Skeletal muscle satellite cell (primary cell): Measurements from ENCODE around the gene HIVEP3.

Experiments used
- H3K27me3 ChIP-seq: 2 replicates; pipeline ENCODE4 v1.7.0; 2013; ENCODE audit warnings: low read length; ENCODE audit not compliant: control insufficient read depth, insufficient read depth
- H3K36me3 ChIP-seq: 2 replicates; pipeline ENCODE4 v1.7.0; 2013; ENCODE audit warnings: mild to moderate bottlenecking, control low read depth, low read length; ENCODE audit not compliant: insufficient read depth
- H3K4me1 ChIP-seq: 2 replicates; pipeline ENCODE4 v1.7.0; 2013; ENCODE audit warnings: low read length; ENCODE audit not compliant: control insufficient read depth, insufficient read depth
- H3K4me2 ChIP-seq: 2 replicates; pipeline ENCODE4 v1.7.0; 2013; ENCODE audit warnings: mild to moderate bottlenecking, low read length
- H3K4me3 ChIP-seq: 2 replicates; pipeline ENCODE4 v1.7.0; 2013; ENCODE audit warnings: low read length
- H3K9ac ChIP-seq: 2 replicates; pipeline ENCODE4 v1.7.0; 2013; ENCODE audit warnings: mild to moderate bottlenecking, low read depth, low read length, moderate library complexity
- H3K9me3 ChIP-seq: replicated peaks from 2 replicates; pipeline ENCODE4 v1.7.0; 2013; ENCODE audit warnings: mild to moderate bottlenecking, control low read depth, low read length

Gene HIVEP3

DNA sequence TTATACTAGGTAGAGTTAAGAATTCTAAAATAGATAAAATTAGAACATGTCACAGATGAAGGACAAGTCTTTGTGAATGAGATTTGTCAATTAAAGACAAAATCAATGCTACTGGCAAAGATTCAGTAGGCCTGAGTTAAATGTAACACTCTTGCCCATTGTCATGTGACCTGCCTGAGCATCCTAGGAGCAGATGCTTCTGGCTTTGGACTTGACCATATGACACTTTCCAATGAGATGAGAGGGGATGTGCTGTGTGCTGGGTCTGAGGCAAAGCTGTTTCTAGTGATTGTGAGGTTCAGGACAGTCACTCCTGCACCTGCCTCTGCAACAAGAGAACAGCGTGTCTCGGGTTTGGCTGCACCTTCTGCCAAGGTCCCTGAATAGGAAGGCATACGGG, 144.9 kb downstream of the HIVEP3 start:
- Histone ChIP-seq H3K36me3 (no peaks in the 10 kb centered on the region), H3K9me3 (no peaks in the 10 kb centered on the region), H3K4me1 (peaks cover 16% of the 10 kb centered on the region), H3K4me2 (no peak overlapping the region), H3K4me3 (no peak overlapping the region), H3K9ac (no peak overlapping the region), H3K27me3 (no peaks in the 10 kb centered on the region)

- Histone ChIP-seq H3K4me2 (no peak overlapping the region), H3K4me1 (peaks cover 16% of the 10 kb centered on the region), H3K9ac (no peak overlapping the region), H3K4me3 (no peak overlapping the region), H3K36me3 (no peaks in the 10 kb centered on the region), H3K9me3 (no peaks in the 10 kb centered on the region), H3K27me3 (no peaks in the 10 kb centered on the region)
Observed at GRCh38 chr1:41773144-41773591, 145.6 kb downstream of the HIVEP3 start.

GRCh38 chr1:41769068-41769467, 149.7 kb downstream of the HIVEP3 start:
- H3K36me3 ChIP-seq: no peaks in the 10 kb centered on the region
- no peak overlapping the region for H3K4me3 ChIP-seq
- no peaks in the 10 kb centered on the region for H3K9me3 ChIP-seq
- H3K4me1 ChIP-seq: peaks cover 16% of the 10 kb centered on the region
- no peak overlapping the region for H3K9ac ChIP-seq
- H3K27me3 ChIP-seq: peaks cover 4% of the 10 kb centered on the region
- H3K4me2 ChIP-seq: no peak overlapping the region

DNA sequence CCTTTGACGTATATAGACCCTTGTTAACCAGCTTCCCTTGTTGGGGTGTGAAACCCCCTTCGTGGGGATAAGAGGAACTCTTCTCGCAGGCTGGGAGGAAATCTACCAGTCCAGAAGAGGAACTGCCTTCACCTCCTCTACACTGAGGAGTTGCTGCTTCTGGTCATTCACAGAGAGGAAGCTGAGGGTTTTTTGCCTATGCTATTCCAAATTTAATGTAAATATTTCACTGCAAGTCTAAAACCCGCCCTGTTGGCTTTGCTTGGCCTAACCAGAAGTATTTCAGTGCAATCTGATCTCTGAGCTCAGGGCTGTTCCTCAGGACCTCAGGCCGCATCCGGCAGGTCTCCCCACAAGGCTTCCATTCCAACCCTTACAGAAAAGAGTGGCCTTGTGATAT, 150.1 kb downstream of the HIVEP3 start:
- Histone ChIP-seq H3K36me3 (no peaks in the 10 kb centered on the region), H3K9ac (no peak overlapping the region), H3K9me3 (no peaks in the 10 kb centered on the region), H3K4me2 (no peak overlapping the region), H3K4me1 (peaks cover 16% of the 10 kb centered on the region), H3K27me3 (peaks cover 9% of the 10 kb centered on the region), H3K4me3 (no peak overlapping the region)

GRCh38 chr1:41767534-41768525, 150.9 kb downstream of the HIVEP3 start:
- Histone ChIP-seq H3K4me3 (no peak overlapping the region), H3K9ac (no peak overlapping the region), H3K27me3 (peaks cover 9% of the 10 kb centered on the region), H3K9me3 (no peaks in the 10 kb centered on the region), H3K4me2 (no peak overlapping the region), H3K4me1 (peaks cover 12% of the 10 kb centered on the region), H3K36me3 (no peaks in the 10 kb centered on the region)

DNA sequence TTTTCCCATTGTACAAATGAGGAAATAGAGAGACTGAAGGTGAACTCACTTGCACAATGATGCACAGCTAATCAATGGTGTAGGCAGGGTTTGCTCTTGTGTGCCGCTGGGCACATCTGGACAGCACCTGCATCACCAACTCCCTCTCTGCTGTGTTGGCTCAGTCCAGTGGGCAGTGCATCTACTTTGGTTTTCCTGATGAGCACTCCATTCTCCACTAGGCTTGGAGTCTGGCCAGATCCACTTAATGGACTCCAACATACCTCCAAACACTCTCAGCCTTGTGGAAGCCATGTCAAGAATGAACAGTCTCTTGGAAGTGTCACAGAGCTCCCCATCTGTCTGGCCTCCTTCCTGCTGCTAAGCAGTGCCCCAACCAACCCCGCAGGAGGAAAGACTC, 152.2 kb downstream of the HIVEP3 start:
- Histone ChIP-seq H3K4me1 (peaks cover 4% of the 10 kb centered on the region), H3K9ac (no peak overlapping the region), H3K27me3 (peaks cover 9% of the 10 kb centered on the region), H3K4me2 (no peak overlapping the region), H3K4me3 (no peak overlapping the region), H3K36me3 (no peaks in the 10 kb centered on the region), H3K9me3 (no peaks in the 10 kb centered on the region)

DNA sequence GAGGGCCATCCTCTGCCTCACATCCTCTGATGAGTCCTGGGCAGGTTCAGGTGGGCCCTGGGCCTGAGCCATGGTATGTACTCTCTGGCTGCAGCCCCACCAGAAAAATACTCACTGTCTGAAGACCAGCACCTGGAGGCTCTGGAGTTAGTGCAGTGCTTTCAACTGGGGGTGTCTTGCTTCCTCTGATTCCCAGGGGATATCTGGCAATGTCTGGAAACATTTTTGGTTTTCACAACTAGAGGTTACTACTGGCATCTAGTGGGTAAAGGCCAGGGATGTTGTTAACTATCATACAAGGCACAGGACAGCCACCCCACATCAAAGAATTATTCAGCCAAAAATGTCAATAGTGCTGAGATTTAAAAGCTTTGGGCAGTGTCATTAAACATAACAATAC, 152.7 kb downstream of the HIVEP3 start:
- H3K4me2 ChIP-seq: no peak overlapping the region
- no peaks in the 10 kb centered on the region for H3K9me3 ChIP-seq
- no peak overlapping the region for H3K9ac ChIP-seq
- H3K4me3 ChIP-seq: no peak overlapping the region
- H3K27me3 ChIP-seq: peaks cover 9% of the 10 kb centered on the region
- H3K36me3 ChIP-seq: no peaks in the 10 kb centered on the region
- H3K4me1 ChIP-seq: no peaks in the 10 kb centered on the region

DNA sequence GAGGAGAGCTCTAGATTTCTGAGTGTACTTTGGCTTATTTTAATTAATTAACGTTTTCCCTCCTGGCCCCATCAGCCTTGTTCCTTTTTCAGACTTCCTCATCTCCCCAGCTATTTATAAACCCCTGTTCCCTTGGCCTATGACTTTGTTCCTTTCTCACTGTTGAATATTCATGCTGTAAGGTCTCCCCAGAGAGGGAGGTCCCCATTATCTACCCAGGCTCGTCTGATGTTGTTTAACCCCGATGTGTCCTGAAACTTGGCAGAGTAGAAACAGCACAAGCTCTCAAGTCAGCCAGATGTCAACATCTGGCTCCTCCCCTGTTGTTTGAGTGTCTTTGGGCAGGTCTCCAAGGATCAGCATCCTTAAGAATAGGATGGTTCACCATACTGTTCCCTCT, 153.6 kb downstream of the HIVEP3 start:
- H3K27me3 ChIP-seq: peaks cover 9% of the 10 kb centered on the region
- H3K9ac ChIP-seq: no peak overlapping the region
- H3K4me3 ChIP-seq: no peak overlapping the region
- no peak overlapping the region for H3K4me2 ChIP-seq
- no peaks in the 10 kb centered on the region for H3K9me3 ChIP-seq
- H3K4me1 ChIP-seq: no peaks in the 10 kb centered on the region
- no peaks in the 10 kb centered on the region for H3K36me3 ChIP-seq

DNA sequence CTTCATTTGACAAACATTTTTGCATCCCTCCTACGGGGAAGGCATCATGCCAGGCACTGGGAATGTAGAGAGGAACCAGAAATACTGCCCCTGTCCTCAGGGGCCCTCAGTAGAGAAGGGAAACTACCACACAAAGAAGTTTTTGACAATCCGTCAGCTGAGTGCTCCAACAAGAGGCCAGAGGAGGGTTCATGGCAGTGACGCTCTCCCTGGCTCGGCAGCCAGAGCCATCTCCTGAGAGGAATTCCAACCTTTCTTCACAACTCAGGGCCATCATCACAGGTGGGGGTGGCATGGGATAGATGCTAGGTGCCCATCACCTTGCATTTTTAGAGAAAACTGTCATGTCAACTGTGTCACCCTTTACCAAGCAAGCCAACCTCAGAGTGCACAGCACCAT, 154.1 kb downstream of the HIVEP3 start:
- no peaks in the 10 kb centered on the region for H3K4me1 ChIP-seq
- no peak overlapping the region for H3K9ac ChIP-seq
- H3K9me3 ChIP-seq: no peaks in the 10 kb centered on the region

DNA sequence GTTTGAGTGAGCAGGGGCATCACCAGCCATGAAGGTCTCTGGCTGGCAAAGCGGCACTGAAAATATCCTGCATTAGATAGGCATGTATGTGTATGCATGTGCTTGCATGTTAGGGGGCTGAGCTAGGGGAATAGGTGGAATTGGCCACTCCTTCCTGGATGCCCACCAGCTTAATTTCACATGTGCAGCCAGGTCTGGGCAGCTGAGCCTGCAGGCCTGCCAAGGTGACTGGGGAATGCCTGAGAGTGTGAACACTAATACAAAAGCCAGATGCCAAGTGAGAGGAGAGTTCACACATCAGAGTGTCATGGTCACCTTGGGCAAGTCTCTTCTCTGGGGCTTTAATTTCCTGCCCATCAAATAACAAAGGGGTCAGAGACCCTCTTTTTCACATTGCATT, 155.9 kb downstream of the HIVEP3 start:
- Histone ChIP-seq H3K4me3 (no peak overlapping the region), H3K9ac (no peak overlapping the region), H3K4me1 (peaks cover 10% of the 10 kb centered on the region), H3K9me3 (no peaks in the 10 kb centered on the region), H3K4me2 (no peak overlapping the region), H3K27me3 (peaks cover 9% of the 10 kb centered on the region), H3K36me3 (no peaks in the 10 kb centered on the region)

More for the DNA sequence above, 154.1 kb downstream of the HIVEP3 start:
- H3K4me3 ChIP-seq: no peak overlapping the region
- no peaks in the 10 kb centered on the region for H3K36me3 ChIP-seq
- H3K27me3 ChIP-seq: peaks cover 9% of the 10 kb centered on the region
- H3K4me2 ChIP-seq: no peak overlapping the region

GRCh38 chr1:41762251-41762650, 156.5 kb downstream of the HIVEP3 start:
- Histone ChIP-seq H3K9me3 (no peaks in the 10 kb centered on the region), H3K4me1 (peaks cover 10% of the 10 kb centered on the region)

More at GRCh38 chr1:41762251-41762650, 156.5 kb downstream of the HIVEP3 start:
- no peak overlapping the region for H3K4me2 ChIP-seq
- H3K9ac ChIP-seq: no peak overlapping the region
- H3K4me3 ChIP-seq: no peak overlapping the region
- peaks cover 9% of the 10 kb centered on the region for H3K27me3 ChIP-seq
- H3K36me3 ChIP-seq: no peaks in the 10 kb centered on the region
